ENCODE data around the gene COQ2. TPM values are rescaled to one million over a fixed set of nuclear protein-coding genes. Genes with fewer than 3 reads are reported as not detected.
A peak's percentile ranks its signal among the peaks of the same experiment; 100 is the strongest.

COQ2 gene
- total RNA-seq, 4 donors from 2014 or later: 5.0 to 8.9 (median 5.5) TPM

GRCh38 chr4:83250687-83251446, 33.7 kb downstream of the COQ2 start:
- no peak for ATAC-seq
- TF ChIP-seq CTCF (IDR thresholded peaks at IDR 0.05): no peak
- TF ChIP-seq POLR2A (IDR thresholded peaks at IDR 0.05): no peak
- no peak for TF ChIP-seq POLR2AphosphoS5 (IDR thresholded peaks at IDR 0.05)
- TF ChIP-seq EP300 (IDR thresholded peaks at IDR 0.05): no peak
- H3K4me3 ChIP-seq: no peak overlapping the region
- no peak overlapping the region for H3K27ac ChIP-seq
- no peaks in the 10 kb centered on the region for H3K36me3 ChIP-seq
- no peaks in the 10 kb centered on the region for H3K27me3 ChIP-seq
- H3K9me3 ChIP-seq: no peaks in the 10 kb centered on the region
- peaks cover 0 to 5% (median 0%) of the 10 kb centered on the region in 3 donors for H3K4me1 ChIP-seq
- 63 to 78% methylated on average over 5 to 7 of the region's 7 CpGs for whole genome bisulfite sequencing, 2 donors (ENCODE audit: low coverage in 1 of 2)

GRCh38 chr4:83248486-83248885, 36.1 kb downstream of the COQ2 start:
- no peaks in the 10 kb centered on the region for H3K27me3 ChIP-seq
- H3K36me3 ChIP-seq: no peaks in the 10 kb centered on the region
- no peak overlapping the region for H3K27ac ChIP-seq
- no peaks in the 10 kb centered on the region for H3K9me3 ChIP-seq
- no peaks in the 10 kb centered on the region for H3K4me1 ChIP-seq
- TF ChIP-seq CTCF (IDR thresholded peaks at IDR 0.05): no peak
- no peak for TF ChIP-seq EP300 (IDR thresholded peaks at IDR 0.05)
- TF ChIP-seq POLR2AphosphoS5 (IDR thresholded peaks at IDR 0.05): no peak
- TF ChIP-seq POLR2A (IDR thresholded peaks at IDR 0.05): no peak
- 83 to 100% methylated on average over 2 of the region's 5 CpGs for WGBS, 2 donors (ENCODE audit: low coverage in 1 of 2)
- H3K4me3 ChIP-seq: no peak overlapping the region
- ATAC-seq: no peak

- no peak for TF ChIP-seq POLR2A (IDR thresholded peaks at IDR 0.05)
- no peak for TF ChIP-seq POLR2AphosphoS5 (IDR thresholded peaks at IDR 0.05)
- TF ChIP-seq EP300 (IDR thresholded peaks at IDR 0.05): no peak
- no peak for TF ChIP-seq CTCF (IDR thresholded peaks at IDR 0.05)
- 85 to 100% methylated on average over 1 to 4 of the region's 12 CpGs for WGBS, 2 donors (ENCODE audit: low coverage in 1 of 2)
- Histone ChIP-seq H3K4me3 (no peak overlapping the region), H3K36me3 (no peaks in the 10 kb centered on the region), H3K27ac (no peak overlapping the region), H3K4me1 (no peaks in the 10 kb centered on the region), H3K27me3 (no peaks in the 10 kb centered on the region), H3K9me3 (no peaks in the 10 kb centered on the region)
- no peak for ATAC-seq
These were observed 36.9 kb downstream of the COQ2 start for GRCh38 chr4:83247415-83248357.

GRCh38 chr4:83241132-83241531, 43.5 kb downstream of the COQ2 start:
- Histone ChIP-seq H3K9me3 (no peaks in the 10 kb centered on the region), H3K4me1 (no peaks in the 10 kb centered on the region), H3K4me3 (no peak overlapping the region), H3K27me3 (no peaks in the 10 kb centered on the region), H3K27ac (no peak overlapping the region), H3K36me3 (no peaks in the 10 kb centered on the region)
- TF ChIP-seq POLR2AphosphoS5 (IDR thresholded peaks at IDR 0.05) (no peak), EP300 (IDR thresholded peaks at IDR 0.05) (no peak), POLR2A (IDR thresholded peaks at IDR 0.05) (no peak)
- 78% methylated on average over 1 of the region's 1 CpG; no CpG with 5 or more reads in 1 of the 2 donors for WGBS, 2 donors (ENCODE audit: low coverage in 1 of 2)
- no peak for ATAC-seq

GRCh38 chr4:83240379-83240875, 44.2 kb downstream of the COQ2 start:
- ATAC-seq: peak; percentile 48

More at GRCh38 chr4:83240379-83240875, 44.2 kb downstream of the COQ2 start:
- WGBS, 2 donors (ENCODE audit: low coverage in 1 of 2): 76 to 86% methylated on average over 4 of the region's 4 CpGs
- no peak overlapping the region for H3K27ac ChIP-seq
- H3K4me3 ChIP-seq: no peak overlapping the region
- H3K4me1 ChIP-seq: no peaks in the 10 kb centered on the region
- no peaks in the 10 kb centered on the region for H3K9me3 ChIP-seq
- no peak for TF ChIP-seq CTCF (IDR thresholded peaks at IDR 0.05)
- TF ChIP-seq POLR2A (IDR thresholded peaks at IDR 0.05): no peak
- no peak for TF ChIP-seq POLR2AphosphoS5 (IDR thresholded peaks at IDR 0.05)
- TF ChIP-seq EP300 (IDR thresholded peaks at IDR 0.05): no peak
- H3K27me3 ChIP-seq: no peaks in the 10 kb centered on the region
- no peaks in the 10 kb centered on the region for H3K36me3 ChIP-seq

Measured in gastroesophageal sphincter (tissue), 4 donors.